Stimulated activated CD4-positive, alpha-beta T cell treated with anti-CD3 and anti-CD28 coated beads, Interleukin-15, amount 100 ng/mL, for 1 hour (primary cell): ENCODE results near the gene KSR2.

Source experiments
- DNase-seq, 2 donors: peaks; one replicate each; pipeline ENCODE4 v3.0.0-alpha.2; 2020; ENCODE audit warnings: low read depth in 1 of 2, low spot score in 1 of 2

Gene KSR2

DNA sequence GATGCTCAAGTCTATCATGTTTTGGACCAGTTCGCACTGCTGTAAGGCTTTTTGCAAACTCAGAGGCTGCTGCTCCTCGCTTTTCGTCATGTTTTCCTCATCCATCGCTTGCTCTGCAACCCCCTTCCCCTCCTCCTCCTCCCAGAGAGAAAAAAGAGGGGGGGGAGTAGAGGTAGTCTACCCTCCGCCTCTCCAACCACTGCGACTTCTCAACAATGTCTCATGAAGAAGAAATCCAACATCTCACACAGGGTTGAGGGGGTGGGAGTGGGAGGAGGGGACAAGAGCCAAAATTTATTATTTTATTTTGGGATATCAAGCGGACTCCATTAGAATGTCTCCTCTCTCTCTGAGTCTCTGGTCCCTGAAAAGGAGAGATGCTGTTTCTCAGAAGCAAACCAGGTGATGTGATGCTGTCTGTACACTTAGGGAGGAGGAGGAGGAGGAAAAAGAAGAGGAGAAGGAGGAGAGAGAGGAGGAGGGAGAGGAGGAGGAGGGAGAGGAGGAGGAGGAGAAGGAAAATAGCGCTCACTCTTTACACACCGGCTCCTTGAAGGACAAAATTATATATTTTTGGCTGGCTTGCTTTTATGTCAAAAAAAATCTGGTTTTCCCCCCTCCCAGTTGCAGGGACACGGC lies 520 bp downstream of the KSR2 start:
- no peak for DNase-seq

GRCh38 chr12:117967512-117967911 lies 1.3 kb downstream of the KSR2 start:
- no peak for DNase-seq

- DNase-seq = no peak
Observed at GRCh38 chr12:117967043-117967442, 1.7 kb downstream of the KSR2 start.

- DNase-seq = no peak
Observed at GRCh38 chr12:117966511-117966910, 2.3 kb downstream of the KSR2 start.

GRCh38 chr12:117963836-117964235 lies 5.0 kb downstream of the KSR2 start:
- no peak for DNase-seq

GRCh38 chr12:117936722-117937484 lies 31.9 kb downstream of the KSR2 start:
- no peak for DNase-seq

DNA sequence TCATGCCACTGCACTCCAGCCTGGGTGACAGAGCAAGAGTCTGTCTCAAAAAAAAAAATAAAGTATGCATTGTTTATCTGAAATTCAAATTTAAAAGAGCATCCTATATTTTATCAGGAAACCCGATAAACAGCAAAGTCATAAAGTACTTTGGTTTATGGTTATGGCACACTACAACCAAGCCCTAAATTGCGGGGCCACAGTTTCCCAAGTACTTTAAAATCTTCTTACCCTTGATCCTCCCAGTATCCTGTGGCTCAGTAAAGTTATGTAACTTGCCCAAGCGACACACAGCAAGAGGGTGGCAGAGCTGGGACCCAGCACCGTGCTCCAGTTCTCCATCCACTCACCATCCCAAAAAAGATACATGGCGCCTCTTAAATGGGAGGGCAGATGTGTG lies 35.2 kb downstream of the KSR2 start:
- DNase-seq = no peak

GRCh38 chr12:117926391-117926899 lies 42.3 kb downstream of the KSR2 start:
- DNase-seq = no peak

DNA sequence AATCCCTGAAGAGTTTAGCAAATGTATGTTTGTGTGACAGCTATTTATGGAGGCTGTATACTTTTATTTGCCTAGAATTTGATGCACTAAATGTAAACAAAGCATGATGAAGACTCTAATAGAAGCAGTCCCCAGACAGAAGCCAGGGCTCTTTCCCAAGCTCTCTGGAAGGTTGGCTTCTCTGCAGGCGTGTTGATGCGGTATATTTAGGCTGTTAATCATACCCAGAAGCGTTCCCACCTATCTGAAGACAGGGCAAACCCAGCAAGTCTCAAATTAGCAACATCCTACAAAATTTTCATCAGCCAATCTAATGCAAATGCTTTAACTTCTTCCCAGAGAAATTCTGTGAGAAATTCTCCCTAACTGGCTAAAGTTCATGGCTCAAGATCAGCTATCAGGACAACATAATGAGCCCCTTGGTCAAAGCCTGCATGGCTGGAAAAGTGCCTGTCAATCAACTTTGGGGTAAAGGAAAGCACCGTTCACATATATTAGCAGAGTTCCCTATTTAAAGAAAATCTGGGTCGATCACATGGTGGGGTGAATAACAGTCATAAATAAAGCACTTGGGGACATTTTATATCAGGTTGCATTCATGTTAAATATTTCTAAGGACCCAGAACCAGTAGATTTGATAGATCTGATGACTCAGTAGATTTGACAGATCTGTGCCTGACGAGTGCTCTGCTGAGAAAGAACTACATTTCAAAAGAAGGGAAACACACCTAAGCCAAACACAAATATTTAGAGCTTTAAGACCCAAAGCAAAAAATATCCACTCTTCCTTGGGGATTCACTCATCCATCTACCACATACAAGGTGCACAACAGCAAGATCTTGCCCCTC lies 46.6 kb downstream of the KSR2 start:
- no peak for DNase-seq

DNA sequence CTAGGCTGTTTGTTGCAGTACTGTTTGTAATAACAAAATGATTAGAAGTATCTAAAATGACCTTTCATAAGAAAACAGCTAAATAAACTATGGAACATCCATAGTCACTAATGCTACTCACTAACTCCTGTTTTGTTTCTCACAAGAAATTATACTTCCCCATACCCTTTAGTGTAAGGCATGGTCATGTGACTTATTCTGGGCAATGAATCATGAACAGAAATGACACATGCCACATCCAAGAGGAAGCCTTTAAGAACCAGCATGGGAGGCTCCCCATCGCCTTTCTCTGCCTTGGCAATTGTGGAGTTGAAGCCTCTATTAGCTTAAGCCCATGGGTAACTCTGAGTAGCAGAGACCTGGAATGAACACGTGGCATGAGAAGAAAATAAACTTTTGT lies 49.3 kb downstream of the KSR2 start:
- DNase-seq = no peak

GRCh38 chr12:117914686-117915085 lies 54.1 kb downstream of the KSR2 start:
- DNase-seq = no peak

- DNase-seq = no peak
Observed at GRCh38 chr12:117912756-117913155, 56.0 kb downstream of the KSR2 start.

GRCh38 chr12:117908411-117908810 lies 60.4 kb downstream of the KSR2 start:
- no peak for DNase-seq

DNA sequence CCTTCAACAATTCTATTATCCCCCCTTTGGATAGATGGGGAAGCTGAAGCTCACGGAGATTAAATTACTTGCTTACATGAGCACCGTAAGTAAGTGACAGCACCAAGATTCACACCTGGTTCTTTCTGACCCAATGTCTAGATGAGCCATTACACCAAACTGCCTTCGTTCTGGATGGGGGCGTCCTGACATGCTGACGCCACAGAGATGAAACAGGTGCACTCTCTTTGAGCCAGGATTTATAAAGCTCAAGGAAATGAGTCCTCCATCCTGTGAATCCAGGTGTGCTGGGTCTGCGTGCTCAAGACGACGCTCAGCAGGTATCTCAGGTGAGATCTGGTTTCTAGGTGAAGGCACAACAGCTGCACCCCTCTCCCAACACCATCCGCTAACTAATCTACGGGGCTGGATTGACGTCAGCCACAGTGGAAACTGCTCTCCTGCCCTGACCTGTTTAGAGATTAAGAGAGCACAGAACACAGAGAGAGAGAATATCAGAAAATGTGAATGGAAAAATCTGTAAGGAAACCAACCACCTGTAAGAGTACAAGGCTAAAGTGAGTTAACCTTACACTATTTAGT lies 61.6 kb downstream of the KSR2 start:
- DNase-seq = no peak

DNA sequence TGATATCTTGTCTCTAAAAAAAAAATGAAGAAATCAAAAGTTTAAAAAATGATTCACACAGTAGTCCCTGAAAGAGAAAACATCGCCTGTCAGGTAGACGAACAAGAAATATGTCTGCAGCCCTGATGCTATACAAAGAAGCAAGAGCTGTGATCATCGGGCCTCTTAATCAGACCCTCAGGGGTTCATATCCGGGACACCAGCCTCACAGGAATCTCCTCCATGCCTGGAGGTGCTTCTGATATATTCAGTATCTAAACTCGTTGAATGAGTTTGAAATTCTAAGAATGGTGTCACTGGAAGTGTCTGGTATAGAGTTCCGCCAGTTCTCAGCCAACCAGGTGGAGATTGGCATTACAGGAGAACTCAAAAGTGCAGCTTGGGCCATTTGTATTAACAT lies 64.7 kb downstream of the KSR2 start:
- no peak for DNase-seq

GRCh38 chr12:117903110-117903840 lies 65.5 kb downstream of the KSR2 start:
- DNase-seq = no peak

- DNase-seq = no peak
Observed at GRCh38 chr12:117901631-117902030, 67.2 kb downstream of the KSR2 start.

DNA sequence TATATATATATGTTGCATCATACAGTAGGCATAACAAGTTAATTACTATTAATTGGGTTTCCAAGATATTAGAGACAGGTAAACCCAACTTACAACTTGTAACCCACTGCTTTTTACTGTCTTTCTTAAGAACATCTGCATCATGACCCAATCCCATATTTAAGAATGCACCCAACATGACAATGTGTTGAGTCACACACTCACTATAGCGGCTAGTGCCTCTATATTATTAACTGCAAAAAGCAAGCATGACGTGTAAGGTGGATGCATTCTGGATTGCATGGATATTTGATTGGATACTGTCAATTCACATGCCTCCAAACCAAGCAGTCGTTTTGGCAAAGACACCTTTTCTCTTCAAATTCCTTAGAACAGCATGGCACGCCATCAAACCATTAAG lies 68.2 kb downstream of the KSR2 start:
- DNase-seq = no peak

DNA sequence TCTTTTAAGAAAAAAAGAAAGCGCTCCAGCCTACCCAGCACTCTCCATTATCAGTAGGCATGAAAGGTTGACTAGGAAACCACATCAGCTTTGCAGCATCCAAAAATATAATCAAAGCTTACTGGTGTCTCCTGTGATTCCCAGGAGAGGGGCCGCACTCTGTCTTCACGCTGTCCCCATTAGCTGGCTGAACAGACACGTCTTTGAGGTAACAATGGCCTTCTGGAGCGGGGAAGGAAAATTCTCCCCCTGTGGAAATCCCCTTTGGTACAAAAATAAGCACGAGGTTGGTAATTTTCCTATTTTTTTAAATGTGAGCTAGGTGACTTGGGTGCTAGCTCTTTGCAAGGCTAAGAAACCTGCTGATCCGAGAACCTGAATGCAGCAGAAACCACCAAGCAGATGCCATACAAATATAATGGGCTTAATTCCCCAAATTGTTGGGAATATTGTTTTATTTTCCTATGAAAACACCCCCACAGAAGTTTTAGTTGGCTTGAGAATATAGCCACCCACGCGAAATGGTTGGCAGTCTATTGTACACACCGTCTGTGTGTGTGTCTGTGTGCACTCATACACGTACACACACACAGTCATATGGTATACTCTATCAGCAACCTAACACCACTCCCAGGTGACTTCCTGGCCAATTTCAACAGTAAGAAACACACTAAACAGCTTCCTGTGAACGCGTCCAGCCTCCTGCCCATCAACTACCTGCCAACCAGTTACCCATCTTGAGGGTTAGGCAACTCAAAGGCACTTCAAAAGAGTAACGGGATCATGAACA lies 71.2 kb downstream of the KSR2 start:
- DNase-seq = no peak

DNA sequence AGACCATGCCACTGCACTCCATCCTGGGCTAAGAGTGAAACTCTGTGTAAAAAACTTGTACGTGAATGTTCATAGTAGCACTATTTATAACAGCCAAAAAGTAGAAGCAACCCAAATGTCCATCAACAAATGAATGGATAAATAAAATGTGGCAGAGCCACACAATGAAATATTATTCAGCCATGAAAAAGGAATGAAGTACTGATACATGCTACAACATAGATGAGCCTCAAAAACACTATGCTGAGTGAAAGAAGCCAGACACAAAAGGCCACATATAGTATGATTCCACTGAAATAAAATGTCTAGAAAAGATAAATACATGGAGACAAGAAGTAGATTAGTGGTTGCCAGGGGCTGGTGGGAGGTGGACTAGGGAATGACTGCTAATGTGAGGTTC lies 72.8 kb downstream of the KSR2 start:
- no peak for DNase-seq
